H54 (cell line): Measurements from ENCODE around the gene TUBG2.

Source experiments
- DNase-seq: peaks from one replicate; pipeline ENCODE4 v3.0.0; 2011; ENCODE audit warnings: low spot score, mixed read lengths; ENCODE audit not compliant: insufficient read length
- FAIRE-seq: peaks from 3 replicates; lab custom pipeline; 2011; peaks lifted over from hg19 to GRCh38; lab: Jason Lieb, UNC
- POLR2A ChIP-seq: IDR thresholded peaks from 2 replicates; pipeline ENCODE4 v1.6.1; 2011; ENCODE audit warnings: low read depth, mild to moderate bottlenecking, low read length

Gene TUBG2

GRCh38 chr17:42667088-42667951 is 8.2 kb downstream of the TUBG2 start:
- DNase-seq (peak; percentile 100), FAIRE-seq (peak; percentile 79)
- TF ChIP-seq POLR2A: 0 out of 2 replicates have a peak, but pooled peaks have one; percentile 18

GRCh38 chr17:42669705-42669976 is 10.6 kb downstream of the TUBG2 start:
- no peak for FAIRE-seq
- DNase-seq: peak; percentile 48
- TF ChIP-seq POLR2A: no peak

- DNase-seq (no peak), FAIRE-seq (no peak)
- no peak for TF ChIP-seq POLR2A
Measured at GRCh38 chr17:42669977-42670788, 11.1 kb downstream of the TUBG2 start.

- no peak for FAIRE-seq
- TF ChIP-seq POLR2A: no peak
- DNase-seq: no peak
Measured at GRCh38 chr17:42670789-42671657, 11.9 kb downstream of the TUBG2 start.

- DNase-seq: no peak
- no peak for FAIRE-seq
- no peak for TF ChIP-seq POLR2A
Measured at GRCh38 chr17:42672038-42672437, 13.0 kb downstream of the TUBG2 start.

- no peak for TF ChIP-seq POLR2A
- FAIRE-seq (no peak), DNase-seq (no peak)
Measured at GRCh38 chr17:42673266-42673884, 14.3 kb downstream of the TUBG2 start.

GRCh38 chr17:42673885-42674754 is 15.0 kb downstream of the TUBG2 start:
- FAIRE-seq: no peak
- DNase-seq: peak; percentile 65
- TF ChIP-seq POLR2A: no peak

- no peak for DNase-seq
- no peak for TF ChIP-seq POLR2A
- no peak for FAIRE-seq
Measured at GRCh38 chr17:42674755-42675347, 15.8 kb downstream of the TUBG2 start.

- no peak for DNase-seq
- no peak for TF ChIP-seq POLR2A
- no peak for FAIRE-seq
Measured at GRCh38 chr17:42675348-42675964, 16.4 kb downstream of the TUBG2 start.

- DNase-seq (peak; percentile 63), FAIRE-seq (no peak)
- 0 out of 2 replicates have a peak, but pooled peaks have one; percentile 29 for TF ChIP-seq POLR2A
Measured at GRCh38 chr17:42675965-42676423, 16.9 kb downstream of the TUBG2 start.

GRCh38 chr17:42676424-42677011 is 17.4 kb downstream of the TUBG2 start, which contains the start of gene PLEKHH3:
TSS of gene PLEKHH3 (minus strand) at chr17:42676994. CDS start at chr17:42676563, 431 bp downstream.
- no peak for FAIRE-seq
- TF ChIP-seq POLR2A: peak; percentile 89
- no peak for DNase-seq
